Esophagus muscularis mucosa (tissue), 4 donors: ENCODE data around the gene MAP3K4. TPM values are rescaled to one million over a fixed set of nuclear protein-coding genes. Genes with fewer than 3 reads are reported as not detected.
A peak's percentile ranks its signal among the peaks of the same experiment; 100 is the strongest.

Source experiments
- DNase-seq: peaks from one replicate; pipeline ENCODE4 v3.0.0-alpha.2; 2017; ENCODE audit errors: extremely low spot score
- H3K27ac ChIP-seq, 4 donors: fragments of 200-600 bp; sonication (generic); replicated peaks in 1 of 4; 1 replicate in 3 of 4; 2 replicates in 1 of 4; pipeline ENCODE4 v1.5.1; 2016 to 2019; ENCODE audit warnings: mild to moderate bottlenecking in 1 of 4
- H3K27me3 ChIP-seq, 4 donors: fragments of 200-600 bp; sonication (generic); one replicate each; pipeline versions ENCODE4 v1.5.1 to v1.6.0; 2016 to 2019
- H3K36me3 ChIP-seq, 4 donors: fragments of 200-600 bp; sonication (generic); one replicate each; pipeline ENCODE4 v1.5.1; 2016 to 2019
- H3K4me1 ChIP-seq, 4 donors: fragments of 200-600 bp; sonication (generic); one replicate each; pipeline ENCODE4 v1.5.1; 2016 to 2019
- H3K4me3 ChIP-seq, 4 donors: fragments of 200-600 bp; sonication (generic); 1 replicate in 2 of 4; 2 replicates in 2 of 4; pipeline ENCODE4 v1.5.1; 2016 to 2019; ENCODE audit warnings: mild to moderate bottlenecking in 4 of 4, moderate library complexity in 1 of 4
- H3K9me3 ChIP-seq, 4 donors: fragments of 200-600 bp; sonication (generic); 1 replicate in 3 of 4; 2 replicates in 1 of 4; pipeline ENCODE4 v1.5.1; 2016 to 2019
- CTCF ChIP-seq, 3 experiments: fragments of 200-600 bp in 2 of 3; fragments of 450-650 bp in 1 of 3; sonication (generic) in 2 of 3; IDR thresholded peaks; one replicate each; pipeline ENCODE4 v1.5.1; 2017 to 2019; ENCODE audit warnings: antibody characterized with exemption in 3 of 3, mild to moderate bottlenecking in 2 of 3, moderate library complexity in 1 of 3
- EP300 ChIP-seq: sonication (generic); formaldehyde crosslinking; IDR thresholded peaks from one replicate; pipeline ENCODE4 v1.6.1; 2017; ENCODE audit warnings: antibody characterized with exemption
- POLR2A ChIP-seq: fragments of 450-650 bp; IDR thresholded peaks from one replicate; pipeline ENCODE4 v1.6.1; 2017; ENCODE audit warnings: antibody characterized with exemption, moderate library complexity, mild to moderate bottlenecking, low read depth
- POLR2AphosphoS5 ChIP-seq, 2 donors: sonication (generic); formaldehyde crosslinking; IDR thresholded peaks; one replicate each; pipeline ENCODE4 v1.6.1; 2017; ENCODE audit warnings: antibody characterized with exemption in 2 of 2
- WGBS: methylation state at CpG from one replicate; pipeline ENCODE4 v1.1.5; 2018; 5-methylcytosine and 5-hydroxymethylcytosine counted together
- intact Hi-C: fragments of 100-400 bp; cut with DNase I; formaldehyde crosslinking; loops from one replicate; pipeline ENCODE4 v1.15.1; 2023
- total RNA-seq, 4 donors: library from RNA; depleted of rRNA; stranded (reverse); fragments of >200 nt; gene quantifications; one replicate each; pipeline versions ENCODE4 v1.1.0 to v1.2.1, GENCODE V29; 2016

MAP3K4 gene
- total RNA-seq, 4 donors from 2014 or later, result 17.9 to 22.8 (median 21.5) TPM

- WGBS, result 83% methylated on average over 21 of the region's 23 CpGs
- peaks cover 0 to 13% (median 0%) of the 10 kb centered on the region in 4 donors for H3K4me1 ChIP-seq
- peaks cover 0 to 74% (median 47%) of the 10 kb centered on the region in 4 donors for H3K36me3 ChIP-seq
- intact Hi-C loops, result no loop called here
- no peaks in the 10 kb centered on the region for H3K9me3 ChIP-seq
- no peak overlapping the region for H3K27ac ChIP-seq
- H3K27me3 ChIP-seq, result no peaks in the 10 kb centered on the region
- peak; percentile 85 for DNase-seq
- no peak overlapping the region for H3K4me3 ChIP-seq
- TF ChIP-seq CTCF (IDR thresholded peaks at IDR 0.05) (no peak), POLR2A (no peak), EP300 (no peak)
Observed at GRCh38 chr6:161135695-161136591, 144.4 kb downstream of the MAP3K4 start.

- Histone ChIP-seq H3K27ac (no peak overlapping the region), H3K4me3 (no peak overlapping the region), H3K9me3 (no peaks in the 10 kb centered on the region), H3K4me1 (peaks cover 0 to 7% (median 0%) of the 10 kb centered on the region in 4 donors), H3K27me3 (no peaks in the 10 kb centered on the region), H3K36me3 (peaks cover 0 to 74% (median 47%) of the 10 kb centered on the region in 4 donors)
- no peak for TF ChIP-seq POLR2AphosphoS5 (IDR thresholded peaks at IDR 0.05)
- intact Hi-C loops, result no loop called here
- 90% methylated on average over 5 of the region's 11 CpGs for WGBS
- DNase-seq, result no peak
Observed at GRCh38 chr6:161136655-161137054, 145.1 kb downstream of the MAP3K4 start.

- 91% methylated on average over 11 of the region's 11 CpGs for WGBS
Observed at GRCh38 chr6:161137320-161137719, 145.8 kb downstream of the MAP3K4 start.

GRCh38 chr6:161137839-161138542 is 146.4 kb downstream of the MAP3K4 start:
- no peak overlapping the region for H3K4me3 ChIP-seq
- peaks cover 0 to 76% (median 37%) of the 10 kb centered on the region in 4 donors for H3K36me3 ChIP-seq
- TF ChIP-seq CTCF (IDR thresholded peaks at IDR 0.05) (no peak), POLR2AphosphoS5 (IDR thresholded peaks at IDR 0.05) (no peak), POLR2A (no peak), EP300 (no peak)
- H3K4me1 ChIP-seq, result peaks cover 0 to 6% (median 0%) of the 10 kb centered on the region in 4 donors
- peak; percentile 29 for DNase-seq
- 95% methylated on average over 10 of the region's 12 CpGs for WGBS
- no peaks in the 10 kb centered on the region for H3K9me3 ChIP-seq
- H3K27ac ChIP-seq, result no peak overlapping the region
- intact Hi-C loops, result no loop called here
- no peaks in the 10 kb centered on the region for H3K27me3 ChIP-seq

More at GRCh38 chr6:161137320-161137719, 145.8 kb downstream of the MAP3K4 start:
- peak; percentile 47 for DNase-seq
- H3K9me3 ChIP-seq, result no peaks in the 10 kb centered on the region
- H3K27me3 ChIP-seq, result no peaks in the 10 kb centered on the region
- H3K27ac ChIP-seq, result no peak overlapping the region
- H3K4me1 ChIP-seq, result peaks cover 0 to 6% (median 0%) of the 10 kb centered on the region in 4 donors
- intact Hi-C loops, result no loop called here
- no peak overlapping the region for H3K4me3 ChIP-seq
- H3K36me3 ChIP-seq, result peaks cover 0 to 76% (median 44%) of the 10 kb centered on the region in 4 donors
- TF ChIP-seq POLR2A (no peak), CTCF (IDR thresholded peaks at IDR 0.05) (no peak), POLR2AphosphoS5 (IDR thresholded peaks at IDR 0.05) (no peak), EP300 (no peak)
